Stimulated activated CD8-positive, alpha-beta memory T cell treated with anti-CD3 and anti-CD28 coated beads, Interleukin-7, amount 100 ng/mL, for 24 hours (primary cell): ENCODE measurements around the gene KRT84.

ENCODE experiments used
- DNase-seq: peaks from one replicate; pipeline ENCODE4 v3.0.0-alpha.2; 2020; ENCODE audit warnings: low read depth

Gene KRT84

GRCh38 chr12:52385226-52385702 is at the start of gene KRT84:
Gene KRT84, minus strand, starts transcription at chr12:52385652. Its CDS starts 67 bp downstream, at chr12:52385585.
- DNase-seq, result no peak

GRCh38 chr12:52434760-52435530 is 49.5 kb upstream of the KRT84 start:
- no peak for DNase-seq

GRCh38 chr12:52434081-52434733 is 48.8 kb upstream of the KRT84 start, which contains the start of gene KRT75:
Gene KRT75, minus strand, starts transcription at chr12:52434371. Its CDS starts 67 bp downstream, at chr12:52434304.
- DNase-seq, result no peak

- no peak for DNase-seq
Measured at GRCh38 chr12:52433501-52434080, 48.1 kb upstream of the KRT84 start.

- no peak for DNase-seq
Measured at GRCh38 chr12:52432559-52433207, 47.2 kb upstream of the KRT84 start.

GRCh38 chr12:52428121-52428520 is 42.7 kb upstream of the KRT84 start:
- DNase-seq, result no peak

GRCh38 chr12:52427083-52427482 is 41.6 kb upstream of the KRT84 start:
- no peak for DNase-seq

- no peak for DNase-seq
Measured at GRCh38 chr12:52426034-52426433, 40.6 kb upstream of the KRT84 start.

- DNase-seq, result no peak
Measured at GRCh38 chr12:52425466-52425865, 40.0 kb upstream of the KRT84 start.

- DNase-seq, result no peak
Measured at GRCh38 chr12:52423661-52424500, 38.4 kb upstream of the KRT84 start.

- no peak for DNase-seq
Measured at GRCh38 chr12:52423035-52423434, 37.6 kb upstream of the KRT84 start.

GRCh38 chr12:52419656-52420055 is 34.2 kb upstream of the KRT84 start:
- DNase-seq, result no peak

- no peak for DNase-seq
Measured at GRCh38 chr12:52418576-52419110, 33.2 kb upstream of the KRT84 start.

- no peak for DNase-seq
Measured at GRCh38 chr12:52417740-52418139, 32.3 kb upstream of the KRT84 start.

- DNase-seq, result no peak
Measured at GRCh38 chr12:52416795-52417194, 31.3 kb upstream of the KRT84 start.

GRCh38 chr12:52415870-52416750 is 30.7 kb upstream of the KRT84 start:
- no peak for DNase-seq

GRCh38 chr12:52414936-52415335 is 29.5 kb upstream of the KRT84 start:
- no peak for DNase-seq

GRCh38 chr12:52413782-52414345 is 28.4 kb upstream of the KRT84 start:
- no peak for DNase-seq

- no peak for DNase-seq
Measured at GRCh38 chr12:52413202-52413601, 27.8 kb upstream of the KRT84 start.

GRCh38 chr12:52411815-52412214 is 26.4 kb upstream of the KRT84 start:
- DNase-seq, result no peak
